ENCODE data around the gene OPRL1.

The OPRL1 gene

GRCh38 chr20:64056889-64057627, 22.8 kb upstream of the OPRL1 start:
- no peak for DNase-seq

GRCh38 chr20:64057628-64058498, 22.0 kb upstream of the OPRL1 start:
- peak; percentile 69 for DNase-seq

GRCh38 chr20:64058536-64058935, 21.3 kb upstream of the OPRL1 start:
- DNase-seq: no peak

GRCh38 chr20:64062276-64062595, 17.6 kb upstream of the OPRL1 start:
- no peak for DNase-seq

GRCh38 chr20:64062596-64063388, 17.1 kb upstream of the OPRL1 start, which contains the start of gene TCEA2:
Gene TCEA2 (plus strand): TSS chr20:64063198. CDS start chr20:64063313, 115 bp downstream.
- DNase-seq: peak; percentile 91

- DNase-seq: no peak
Measured at GRCh38 chr20:64063389-64064144, 16.3 kb upstream of the OPRL1 start.

GRCh38 chr20:64064145-64064698, 15.7 kb upstream of the OPRL1 start:
- no peak for DNase-seq

- DNase-seq: no peak
Measured at GRCh38 chr20:64065062-64065973, 14.6 kb upstream of the OPRL1 start.

- DNase-seq: no peak
Measured at GRCh38 chr20:64065974-64066343, 13.9 kb upstream of the OPRL1 start.

GRCh38 chr20:64067005-64067632, 12.8 kb upstream of the OPRL1 start:
- DNase-seq: no peak

- no peak for DNase-seq
Measured at GRCh38 chr20:64067733-64068307, 12.1 kb upstream of the OPRL1 start.

- DNase-seq: no peak
Measured at GRCh38 chr20:64068386-64069208, 11.3 kb upstream of the OPRL1 start.

GRCh38 chr20:64069209-64069613, 10.7 kb upstream of the OPRL1 start:
- DNase-seq: no peak

GRCh38 chr20:64069614-64070243, 10.2 kb upstream of the OPRL1 start:
- no peak for DNase-seq

GRCh38 chr20:64070244-64070993, 9.5 kb upstream of the OPRL1 start:
- no peak for DNase-seq

- DNase-seq: no peak
Measured at GRCh38 chr20:64071341-64072332, 8.2 kb upstream of the OPRL1 start.
